Spinal cord (tissue), 4 donors: ENCODE measurements around the gene SCML1. TPM values are rescaled to one million over a fixed set of nuclear protein-coding genes. Genes with fewer than 3 reads are reported as not detected.

Experiments used
- polyA plus RNA-seq, 2 donors: library from polyadenylated mRNA; unstranded; fragments of 120-200 nt; gene quantifications; one replicate each; pipeline ENCODE4 v1.2.1, GENCODE V29; 2013; ENCODE audit not compliant: insufficient read length in 2 of 2
- total RNA-seq, 2 donors: library from RNA; depleted of rRNA in 1 of 2; stranded (reverse); fragments of 120-200 nt in 1 of 2; fragments of >200 nt in 1 of 2; gene quantifications; one replicate each; pipeline versions ENCODE4 v1.2.3 to v1.2.4, GENCODE V29; 2013 to 2014

SCML1 gene
- total and polyA plus RNA-seq, 4 donors = 11.9 to 19.2 (median 15.0) TPM

Other genes starting within 250 kb of the SCML1 start
- 1 to 10 TPM; 1.8 to 5.2 TPM for gene RAI2, start 123.8 kb downstream of the SCML1 start, total RNA-seq
- gene RAI2, start 123.8 kb downstream of the SCML1 start, polyA plus RNA-seq = 10 to 100 TPM; 12.3 to 14.5 TPM